ENCODE data around the gene POMZP3. TPM values are rescaled to one million over a fixed set of nuclear protein-coding genes. Genes with fewer than 3 reads are reported as not detected.
A peak's percentile ranks its signal among the peaks of the same experiment; 100 is the strongest.
"Not testable (repeated sequence)": the region's sequence is repeated elsewhere in the genome, so short reads cannot be mapped to it uniquely, and the experiment has no call there.

POMZP3 gene
- total RNA-seq, result 10.6 TPM
- long read RNA-seq, transcript POMZP3-202 (7 exons, 1,490 nt), result major isoform, 9 of 14 reads
- long read RNA-seq, partial matches to known transcripts, result 2 of 14 reads
- long read RNA-seq, other reads (novel, unspliced or antisense), result 3 of 14 reads

DNA sequence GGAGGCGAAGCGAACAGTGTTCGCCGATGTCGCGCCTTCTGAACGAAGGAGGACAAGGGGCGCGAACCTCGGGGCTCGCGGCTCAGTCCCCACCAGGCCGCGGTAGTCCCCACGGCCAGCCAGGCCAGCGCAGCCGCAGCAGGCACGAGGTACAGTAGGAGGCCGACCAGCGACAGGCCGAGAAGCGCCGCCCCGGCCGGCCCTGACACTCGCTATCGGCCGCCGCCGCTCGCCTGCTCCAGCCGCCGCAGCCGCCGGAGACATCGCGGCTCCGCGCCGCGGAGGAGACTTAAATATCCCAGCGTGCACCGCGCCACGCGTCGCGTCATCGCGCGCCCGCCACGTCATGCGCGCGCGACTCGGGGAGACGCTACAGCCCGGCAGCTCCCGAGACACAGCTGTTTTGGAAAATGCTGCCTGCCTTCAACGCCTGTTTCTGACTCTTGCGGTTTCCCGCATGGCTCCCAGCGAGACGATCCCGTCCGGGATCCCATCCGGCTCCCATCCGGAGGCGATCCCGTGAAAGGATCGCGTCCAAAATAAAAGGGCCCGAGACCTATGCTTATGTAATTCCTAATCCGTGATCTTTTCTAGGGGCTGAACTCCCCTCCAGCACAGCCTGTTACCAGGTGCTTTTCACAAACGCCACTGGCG is at the start of gene POMZP3:
Gene POMZP3 (minus strand): TSS at position 291 of the 654 bp plus-strand sequence. CDS start 1,215 bp downstream, outside the sequence.
- DNase-seq (ENCODE audit: low spot score), result peak; percentile 78
- intact Hi-C loops (cut with DNase I), result not testable (repeated sequence)

DNA sequence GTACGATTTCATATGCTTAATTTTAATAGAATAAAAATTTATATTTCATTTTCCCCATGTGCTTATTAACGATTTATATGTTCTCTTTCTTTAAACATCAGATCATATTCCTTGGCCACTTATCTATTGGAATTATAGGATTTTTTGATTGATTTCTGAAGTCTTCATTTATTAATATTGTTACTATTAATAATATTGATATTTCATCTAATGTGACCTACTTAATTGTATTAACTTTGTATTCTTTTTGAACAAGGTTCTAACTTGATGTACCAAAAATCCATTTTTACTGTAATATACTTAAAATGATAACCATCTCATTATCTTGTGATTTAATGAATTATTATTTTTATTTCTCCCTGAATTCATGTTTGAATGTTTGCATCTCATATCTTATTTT is 48.7 kb upstream of the POMZP3 start:
- DNase-seq (ENCODE audit: low spot score); intact Hi-C loops (cut with DNase I): not testable (repeated sequence)

GRCh38 chr7:76673346-76673745 is 46.3 kb upstream of the POMZP3 start:
- intact Hi-C loops (cut with DNase I), result not testable (repeated sequence)

DNA sequence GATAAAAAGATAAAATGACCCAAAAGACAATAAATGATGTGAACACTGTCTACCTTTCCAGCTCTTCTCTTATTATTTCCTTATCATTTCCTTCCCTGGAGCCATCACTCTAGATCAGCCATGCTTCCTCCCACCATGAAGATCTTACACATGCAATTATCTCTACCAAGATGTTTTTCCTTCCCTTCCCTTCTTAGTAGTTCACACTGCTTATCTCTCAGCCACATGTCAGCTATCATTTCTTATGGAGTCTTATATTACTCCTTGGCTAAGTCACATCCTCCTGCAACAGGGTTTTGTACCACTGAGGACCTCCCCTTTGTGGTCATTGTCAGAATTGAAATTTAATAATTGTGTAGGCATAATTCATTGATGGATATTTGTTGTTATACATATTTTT is 32.1 kb upstream of the POMZP3 start:
- intact Hi-C loops (cut with DNase I); DNase-seq (ENCODE audit: low spot score): not testable (repeated sequence)

More at GRCh38 chr7:76673346-76673745, 46.3 kb upstream of the POMZP3 start:
- DNase-seq (ENCODE audit: low spot score), result not testable (repeated sequence)

- DNase-seq (ENCODE audit: low spot score); intact Hi-C loops (cut with DNase I): not testable (repeated sequence)
Measured at GRCh38 chr7:76656425-76656824, 29.3 kb upstream of the POMZP3 start.

GRCh38 chr7:76642620-76643019 is 15.5 kb upstream of the POMZP3 start:
- intact Hi-C loops (cut with DNase I); DNase-seq (ENCODE audit: low spot score): not testable (repeated sequence)

- intact Hi-C loops (cut with DNase I); DNase-seq (ENCODE audit: low spot score): not testable (repeated sequence)
Measured at GRCh38 chr7:76637061-76637691, 10.1 kb upstream of the POMZP3 start.

DNA sequence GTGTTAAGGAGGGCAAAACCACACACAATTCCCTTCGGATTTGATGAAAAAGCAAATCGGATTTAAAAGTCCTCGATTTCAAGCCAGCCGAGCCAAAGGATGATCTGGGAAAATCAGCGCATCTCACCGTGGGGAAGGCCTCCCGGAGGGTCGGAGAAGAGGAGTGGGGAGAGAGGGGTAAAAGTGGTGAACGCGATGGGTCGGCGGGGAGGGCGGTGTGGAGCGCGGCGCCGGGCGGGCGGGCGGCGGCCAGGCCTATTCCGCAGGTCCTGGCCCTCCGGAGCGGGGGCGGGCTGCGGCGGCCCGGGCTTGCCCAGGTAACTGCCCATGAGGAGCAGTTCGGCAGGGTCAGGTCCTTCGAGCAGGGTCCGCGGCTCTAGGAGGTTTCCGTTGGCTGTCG is 498 bp downstream of the POMZP3 start:
- intact Hi-C loops (cut with DNase I); DNase-seq (ENCODE audit: low spot score): not testable (repeated sequence)

DNA sequence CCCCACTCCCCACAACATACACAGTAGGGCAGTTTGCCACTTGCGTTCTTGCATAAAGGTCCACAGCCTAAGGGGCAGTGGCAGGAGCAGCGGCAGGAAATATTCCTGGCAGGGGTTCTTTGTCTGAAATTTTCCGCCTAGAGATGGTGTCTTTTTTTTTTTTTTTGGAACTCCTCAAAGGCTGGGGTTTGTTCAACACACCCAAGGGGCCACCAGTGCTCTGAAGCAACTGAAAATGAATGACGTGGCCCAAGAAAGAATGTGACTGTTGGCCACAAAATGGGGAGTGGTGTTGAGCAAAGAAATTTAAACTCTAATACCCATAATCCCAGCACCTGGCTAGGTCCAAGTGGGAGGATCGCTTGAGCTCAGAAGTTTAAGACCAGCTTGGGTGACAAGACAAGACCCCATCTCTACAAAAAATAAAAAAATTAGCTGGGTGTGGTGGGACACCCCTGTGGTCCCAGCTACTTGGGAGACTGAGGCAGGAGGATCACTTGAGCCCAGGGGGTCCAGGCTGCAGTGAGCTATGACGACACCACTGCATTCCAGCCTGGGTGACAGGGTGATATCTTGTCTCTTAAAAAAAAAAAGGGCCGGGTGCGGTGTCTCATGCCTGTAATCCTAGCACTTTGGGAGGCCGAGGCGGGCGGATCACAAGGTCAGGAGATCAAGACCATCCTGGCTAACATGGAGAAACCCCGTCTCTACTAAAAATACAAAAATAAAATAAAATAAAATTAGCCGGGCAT is 7.5 kb downstream of the POMZP3 start:
- intact Hi-C loops (cut with DNase I); DNase-seq (ENCODE audit: low spot score): not testable (repeated sequence)

DNA sequence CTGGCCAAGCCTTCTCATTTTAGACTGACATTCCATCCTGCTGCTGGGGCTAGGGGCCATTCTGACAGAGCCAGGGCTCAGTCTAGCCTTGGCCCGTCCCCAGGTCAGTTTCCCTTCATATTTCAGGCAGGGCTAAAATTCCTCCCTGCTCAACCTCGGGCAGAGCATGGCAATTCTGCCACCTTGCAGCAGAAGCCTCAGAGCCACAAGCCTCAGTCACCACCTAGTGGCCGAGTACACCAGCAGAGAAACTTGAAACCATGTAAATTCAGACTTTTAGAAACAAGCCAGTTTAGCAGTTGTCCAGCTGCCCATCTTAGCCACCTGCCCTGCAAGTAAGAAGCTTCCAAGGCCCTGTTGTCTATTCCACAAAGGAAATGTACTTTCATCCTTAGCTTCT is 13.3 kb downstream of the POMZP3 start:
- intact Hi-C loops (cut with DNase I); DNase-seq (ENCODE audit: low spot score): not testable (repeated sequence)

GRCh38 chr7:76612232-76612631 is 14.8 kb downstream of the POMZP3 start:
- intact Hi-C loops (cut with DNase I); DNase-seq (ENCODE audit: low spot score): not testable (repeated sequence)

DNA sequence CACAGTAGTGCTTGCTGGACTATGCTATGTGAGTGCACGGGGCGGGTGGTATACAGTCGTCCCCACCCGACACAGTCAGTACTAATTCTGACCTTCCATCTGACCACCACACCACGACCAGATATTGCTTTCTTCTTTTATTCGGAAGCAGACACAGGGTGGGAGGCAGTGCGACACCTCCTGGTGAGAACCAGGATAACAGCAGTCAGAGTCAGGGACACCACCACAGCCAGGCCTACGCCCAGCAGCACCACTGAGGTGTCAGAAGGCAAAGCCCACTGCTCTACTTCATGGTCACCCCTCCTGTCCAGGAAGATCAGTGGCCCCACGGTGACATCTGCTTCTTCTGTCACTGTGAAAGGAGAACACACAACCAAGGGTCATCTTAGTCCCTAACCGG is 17.2 kb downstream of the POMZP3 start:
- not testable (repeated sequence) for DNase-seq (ENCODE audit: low spot score)

DNA sequence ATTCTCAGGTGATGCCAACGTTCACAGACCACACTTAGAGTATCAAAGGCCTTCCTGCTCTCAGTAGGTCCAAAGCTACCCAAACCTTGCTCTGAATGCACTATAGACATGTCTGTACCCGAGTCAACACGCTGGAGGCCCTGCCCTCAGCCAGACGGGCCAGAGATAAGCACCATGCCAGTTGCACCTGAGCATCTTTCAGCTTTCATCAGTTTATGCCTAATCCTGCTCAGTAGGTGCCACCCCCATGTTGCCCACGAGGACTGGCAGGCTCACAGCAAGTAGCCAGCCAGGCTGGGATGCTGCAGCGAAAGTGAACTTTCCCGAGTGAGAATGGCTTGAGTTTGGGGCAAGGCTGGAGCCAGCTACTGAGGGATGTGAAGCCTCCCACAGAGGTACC is 18.6 kb downstream of the POMZP3 start:
- intact Hi-C loops (cut with DNase I); DNase-seq (ENCODE audit: low spot score): not testable (repeated sequence)

More for the DNA sequence above, 17.2 kb downstream of the POMZP3 start:
- intact Hi-C loops (cut with DNase I), result not testable (repeated sequence)

DNA sequence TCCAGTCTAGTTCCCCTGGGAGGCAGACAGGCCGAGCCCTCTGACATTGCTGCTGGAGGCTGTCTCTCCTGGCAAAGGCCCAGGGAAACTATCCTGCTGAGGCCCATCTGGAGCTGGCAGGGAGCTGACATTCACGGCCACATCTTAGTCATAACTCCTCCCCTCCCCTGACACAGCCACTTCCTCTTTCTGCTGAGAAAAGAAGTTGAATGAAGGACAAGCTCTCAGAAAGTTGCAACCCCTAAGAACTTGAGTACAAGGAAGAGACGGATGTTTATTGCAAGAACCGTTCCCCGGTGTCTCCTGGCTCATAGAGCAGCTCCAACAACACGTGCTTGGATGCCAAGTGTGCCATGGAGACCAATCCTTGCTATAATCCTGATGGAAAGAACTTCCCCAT is 21.1 kb downstream of the POMZP3 start:
- peak; percentile 88 for DNase-seq (ENCODE audit: low spot score)
- intact Hi-C loops (cut with DNase I), result not testable (repeated sequence)

GRCh38 chr7:76600650-76601049 is 26.4 kb downstream of the POMZP3 start:
- DNase-seq (ENCODE audit: low spot score); intact Hi-C loops (cut with DNase I): not testable (repeated sequence)

DNA sequence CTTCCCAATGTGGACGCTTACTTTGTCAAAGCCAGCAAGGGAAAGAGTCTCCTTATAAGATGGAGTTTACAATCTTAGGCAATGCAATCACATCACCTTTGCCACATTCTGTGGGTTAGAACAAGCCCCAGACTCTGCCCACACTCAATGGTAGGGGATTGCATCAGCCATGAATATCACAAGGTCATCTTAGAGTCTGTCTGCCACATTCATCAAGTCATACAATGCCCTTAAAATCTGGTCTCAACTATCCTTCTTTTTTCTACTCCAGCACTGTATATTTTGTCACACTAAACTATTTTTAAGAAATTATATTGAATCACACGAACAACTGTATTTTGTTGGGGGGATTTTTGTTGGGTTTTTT is 27.0 kb downstream of the POMZP3 start:
- DNase-seq (ENCODE audit: low spot score); intact Hi-C loops (cut with DNase I): not testable (repeated sequence)

- intact Hi-C loops (cut with DNase I); DNase-seq (ENCODE audit: low spot score): not testable (repeated sequence)
Measured at GRCh38 chr7:76598590-76599264, 28.4 kb downstream of the POMZP3 start.

DNA sequence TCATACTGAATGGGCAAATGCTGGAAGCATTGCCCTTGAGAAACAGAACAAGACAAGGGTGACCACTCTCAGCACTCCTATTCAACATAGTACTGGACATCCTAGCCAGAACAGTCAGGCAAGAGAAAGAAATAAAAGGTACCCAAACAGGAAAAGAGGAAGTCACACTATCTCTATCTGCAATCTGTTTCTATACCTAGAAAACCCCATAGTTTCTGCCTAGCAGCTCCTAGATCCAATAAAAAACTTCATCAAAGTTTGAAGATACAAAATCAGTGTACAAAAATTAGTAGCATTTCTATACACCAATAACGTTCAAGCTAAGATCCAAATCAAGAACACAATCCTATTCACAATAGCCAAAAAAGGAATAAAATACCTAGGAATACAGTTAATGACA is 29.8 kb downstream of the POMZP3 start:
- DNase-seq (ENCODE audit: low spot score); intact Hi-C loops (cut with DNase I): not testable (repeated sequence)

- intact Hi-C loops (cut with DNase I); DNase-seq (ENCODE audit: low spot score): not testable (repeated sequence)
Measured at GRCh38 chr7:76592694-76593093, 34.4 kb downstream of the POMZP3 start.

Data from cardiac septum (tissue), 1 donor.